Subcutaneous abdominal adipose tissue (tissue), 5 donors: ENCODE results near the gene ELMO1.

Experiments
- H3K27ac ChIP-seq: one replicate; pipeline ENCODE4 v1.7.0; 2013; ENCODE audit warnings: low read depth, mild to moderate bottlenecking, inconsistent platforms, low read length, moderate library complexity
- H3K27me3 ChIP-seq, 5 donors: one replicate each; pipeline ENCODE4 v1.7.0; 2013; ENCODE audit warnings: low read length in 5 of 5, inconsistent platforms in 1 of 5; ENCODE audit not compliant: control insufficient read depth in 5 of 5, insufficient read depth in 4 of 5
- H3K36me3 ChIP-seq, 5 donors: one replicate each; pipeline ENCODE4 v1.7.0; 2013; ENCODE audit warnings: low read length in 5 of 5; ENCODE audit not compliant: control insufficient read depth in 5 of 5, insufficient read depth in 5 of 5
- H3K4me1 ChIP-seq, 5 donors: one replicate each; pipeline ENCODE4 v1.7.0; 2013; ENCODE audit warnings: low read length in 5 of 5, mild to moderate bottlenecking in 3 of 5, moderate library complexity in 1 of 5; ENCODE audit not compliant: control insufficient read depth in 5 of 5, insufficient read depth in 5 of 5
- H3K4me3 ChIP-seq, 5 donors: one replicate each; pipeline ENCODE4 v1.7.0; 2013; ENCODE audit warnings: low read length in 5 of 5, low read depth in 1 of 5
- H3K9ac ChIP-seq, 5 donors: one replicate each; pipeline ENCODE4 v1.7.0; 2013; ENCODE audit warnings: low read length in 5 of 5, mild to moderate bottlenecking in 4 of 5, moderate library complexity in 3 of 5
- H3K9me3 ChIP-seq, 5 donors: one replicate each; pipeline ENCODE4 v1.7.0; 2013; ENCODE audit warnings: low read length in 5 of 5; ENCODE audit not compliant: control insufficient read depth in 5 of 5
- donor health status: healthy.
- donor health status: healthy.
- donor health status: healthy.
- donor health status: healthy.
- donor health status: healthy.

The ELMO1 gene

GRCh38 chr7:37255327-37255944 lies 193.2 kb downstream of the ELMO1 start:
- H3K4me3 ChIP-seq, result no peak overlapping the region
- H3K36me3 ChIP-seq, result peaks cover 0 to 9% (median 0%) of the 10 kb centered on the region in 5 donors
- H3K27ac ChIP-seq, result no peak overlapping the region
- H3K9me3 ChIP-seq, result no peaks in the 10 kb centered on the region
- peaks cover 0 to 13% (median 0%) of the 10 kb centered on the region in 5 donors for H3K4me1 ChIP-seq
- no peak overlapping the region for H3K9ac ChIP-seq
- H3K27me3 ChIP-seq, result no peaks in the 10 kb centered on the region

DNA sequence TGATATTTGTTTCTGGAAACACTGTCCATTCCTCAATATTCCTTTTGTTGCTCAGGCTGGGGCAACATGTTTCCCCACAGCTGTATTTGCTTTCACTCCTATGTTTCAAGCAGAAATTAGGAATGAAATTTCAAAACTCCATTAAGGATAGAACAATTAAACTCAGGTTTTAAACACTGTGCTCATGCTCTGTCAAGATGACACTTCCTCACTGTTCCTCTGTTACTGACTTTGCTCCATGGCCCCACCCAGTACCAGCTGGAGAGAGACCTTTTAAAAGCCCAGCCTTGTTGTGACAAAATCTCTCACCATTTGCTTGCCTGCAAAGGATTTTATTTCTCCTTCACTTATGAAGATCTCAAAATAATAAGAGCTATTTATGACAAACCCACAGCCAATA lies 197.4 kb downstream of the ELMO1 start:
- Histone ChIP-seq H3K36me3 (peaks cover 0 to 7% (median 0%) of the 10 kb centered on the region in 5 donors), H3K4me3 (no peak overlapping the region), H3K4me1 (no peaks in the 10 kb centered on the region), H3K9me3 (no peaks in the 10 kb centered on the region), H3K27me3 (no peaks in the 10 kb centered on the region), H3K27ac (no peak overlapping the region), H3K9ac (no peak overlapping the region)

DNA sequence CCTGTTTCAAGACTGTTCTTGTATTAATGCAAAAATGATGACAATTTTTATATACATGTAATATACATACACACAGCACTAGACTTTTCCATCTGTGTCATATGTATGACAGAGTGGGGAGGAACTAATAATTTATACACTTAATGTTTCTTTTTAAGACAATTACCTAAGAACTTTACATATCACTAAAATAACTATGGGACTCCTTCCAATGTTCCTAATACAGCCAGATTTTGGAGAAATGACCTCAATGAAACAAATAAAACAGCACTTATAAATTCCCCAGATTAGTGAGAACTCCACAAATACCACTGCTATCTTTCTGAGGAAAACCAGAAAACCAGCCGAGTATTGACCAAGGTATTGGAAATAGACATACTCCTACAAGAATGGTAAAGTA lies 199.4 kb downstream of the ELMO1 start:
- Histone ChIP-seq H3K9me3 (no peaks in the 10 kb centered on the region), H3K36me3 (no peaks in the 10 kb centered on the region), H3K27ac (no peak overlapping the region), H3K9ac (no peak overlapping the region), H3K27me3 (no peaks in the 10 kb centered on the region), H3K4me1 (no peaks in the 10 kb centered on the region), H3K4me3 (no peak overlapping the region)

DNA sequence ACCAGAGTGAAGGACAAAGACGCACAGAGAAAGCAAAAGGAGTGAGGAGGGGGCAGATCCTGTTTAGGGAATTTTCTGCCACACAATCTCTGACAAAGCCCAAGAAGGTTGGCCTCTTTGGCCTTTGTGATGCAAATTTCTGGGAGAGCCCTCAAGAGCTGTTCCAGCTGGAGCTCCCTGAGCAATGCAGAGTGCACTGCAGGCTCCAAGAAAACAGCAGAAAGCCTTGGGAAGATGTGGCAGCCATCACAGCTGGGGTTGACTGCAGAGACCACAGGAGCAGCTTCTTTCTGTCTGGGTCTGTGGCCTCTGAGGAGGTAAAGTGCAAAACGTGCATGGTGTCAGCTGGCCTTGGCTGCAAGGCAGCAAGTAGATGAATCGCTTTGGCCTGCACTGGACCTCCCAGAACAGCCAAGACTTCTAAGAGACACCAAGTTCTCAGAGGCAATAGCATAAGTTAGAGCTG lies 200.2 kb downstream of the ELMO1 start:
- no peaks in the 10 kb centered on the region for H3K9me3 ChIP-seq
- no peak overlapping the region for H3K27ac ChIP-seq
- no peaks in the 10 kb centered on the region for H3K36me3 ChIP-seq
- no peak overlapping the region for H3K4me3 ChIP-seq
- H3K27me3 ChIP-seq, result no peaks in the 10 kb centered on the region
- H3K9ac ChIP-seq, result no peak overlapping the region
- no peaks in the 10 kb centered on the region for H3K4me1 ChIP-seq

DNA sequence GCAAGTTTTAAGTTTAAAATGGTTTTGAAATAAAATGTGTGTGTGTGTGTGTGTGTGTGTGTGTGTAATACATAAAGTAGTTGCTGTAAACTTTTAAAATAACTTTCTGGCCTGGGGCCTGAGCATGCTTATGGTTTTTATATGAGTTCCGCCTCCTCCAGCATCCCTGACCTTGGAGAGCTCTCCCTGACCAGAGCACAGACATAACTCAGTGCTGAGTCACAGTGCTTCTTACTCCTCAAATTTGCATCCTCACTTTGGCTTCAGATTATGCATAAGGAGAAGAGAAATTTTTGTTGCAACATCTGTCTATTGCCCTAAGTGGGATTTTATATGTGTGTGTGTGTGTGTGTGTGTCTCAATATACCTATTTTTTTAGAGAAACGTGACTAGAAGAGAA lies 200.8 kb downstream of the ELMO1 start:
- no peak overlapping the region for H3K9ac ChIP-seq
- H3K27me3 ChIP-seq, result no peaks in the 10 kb centered on the region
- H3K4me1 ChIP-seq, result no peaks in the 10 kb centered on the region
- H3K9me3 ChIP-seq, result no peaks in the 10 kb centered on the region
- H3K36me3 ChIP-seq, result no peaks in the 10 kb centered on the region
- H3K4me3 ChIP-seq, result no peak overlapping the region
- no peak overlapping the region for H3K27ac ChIP-seq

DNA sequence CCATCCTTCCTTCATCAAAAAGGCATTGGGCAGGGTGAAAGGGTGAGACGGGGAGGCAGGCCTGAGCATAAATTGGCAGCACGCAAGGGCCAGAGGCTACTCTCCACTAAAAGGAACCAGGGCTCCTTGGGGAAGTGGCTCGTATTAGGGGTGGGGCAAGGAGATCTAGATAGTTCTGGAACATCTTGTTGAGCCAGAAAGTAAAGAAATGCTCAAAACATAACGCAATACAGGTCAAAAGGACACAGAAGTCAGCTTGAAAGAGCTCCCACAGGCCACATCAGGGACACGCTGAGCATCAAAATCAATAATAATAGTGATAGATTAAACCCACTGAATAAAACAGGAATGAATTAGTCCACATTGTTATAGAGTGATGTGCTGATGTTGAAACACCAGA lies 203.1 kb downstream of the ELMO1 start:
- no peaks in the 10 kb centered on the region for H3K27me3 ChIP-seq
- no peaks in the 10 kb centered on the region for H3K36me3 ChIP-seq
- H3K9ac ChIP-seq, result no peak overlapping the region
- H3K4me3 ChIP-seq, result no peak overlapping the region
- no peaks in the 10 kb centered on the region for H3K4me1 ChIP-seq
- H3K9me3 ChIP-seq, result no peaks in the 10 kb centered on the region
- no peak overlapping the region for H3K27ac ChIP-seq

- Histone ChIP-seq H3K9me3 (no peaks in the 10 kb centered on the region), H3K4me3 (no peak overlapping the region), H3K36me3 (peaks cover 0 to 4% (median 0%) of the 10 kb centered on the region in 5 donors), H3K9ac (no peak overlapping the region), H3K27ac (no peak overlapping the region), H3K4me1 (peaks cover 0 to 2% (median 0%) of the 10 kb centered on the region in 5 donors), H3K27me3 (no peaks in the 10 kb centered on the region)
Measured at GRCh38 chr7:37236906-37237305, 211.8 kb downstream of the ELMO1 start.

- Histone ChIP-seq H3K27me3 (no peaks in the 10 kb centered on the region), H3K27ac (no peak overlapping the region), H3K9ac (no peak overlapping the region), H3K4me3 (no peak overlapping the region), H3K36me3 (peaks cover 0 to 4% (median 0%) of the 10 kb centered on the region in 5 donors), H3K4me1 (peaks cover 0 to 2% (median 0%) of the 10 kb centered on the region in 5 donors), H3K9me3 (no peaks in the 10 kb centered on the region)
Measured at GRCh38 chr7:37235813-37236212, 212.9 kb downstream of the ELMO1 start.

GRCh38 chr7:37234928-37235327 lies 213.7 kb downstream of the ELMO1 start:
- Histone ChIP-seq H3K4me3 (no peak overlapping the region), H3K27me3 (no peaks in the 10 kb centered on the region), H3K9ac (no peak overlapping the region), H3K9me3 (no peaks in the 10 kb centered on the region), H3K27ac (no peak overlapping the region), H3K4me1 (peaks cover 0 to 8% (median 3%) of the 10 kb centered on the region in 5 donors), H3K36me3 (peaks cover 0 to 4% (median 0%) of the 10 kb centered on the region in 5 donors)

DNA sequence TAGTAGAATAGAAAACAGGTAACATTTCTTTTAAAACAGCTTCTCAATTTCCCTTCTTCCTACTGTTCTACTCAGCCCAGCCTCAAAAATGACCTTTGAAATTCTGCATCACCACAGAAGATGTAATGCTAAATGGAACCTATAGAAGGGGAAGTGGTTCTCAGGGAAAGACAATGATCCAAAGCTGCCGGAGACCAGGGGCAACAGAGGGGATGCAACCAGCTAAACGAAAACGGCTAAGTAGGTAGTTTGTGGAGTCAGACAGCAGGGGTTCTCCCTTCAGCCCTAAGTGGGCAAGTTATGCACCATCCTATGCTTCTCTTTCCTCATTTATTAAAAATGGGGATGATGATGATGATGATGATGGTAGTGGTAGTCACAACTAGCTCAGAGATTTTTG lies 214.3 kb downstream of the ELMO1 start:
- Histone ChIP-seq H3K4me3 (no peak overlapping the region), H3K9me3 (no peaks in the 10 kb centered on the region), H3K4me1 (peaks cover 0 to 8% (median 4%) of the 10 kb centered on the region in 5 donors), H3K27ac (no peak overlapping the region), H3K27me3 (no peaks in the 10 kb centered on the region), H3K9ac (no peak overlapping the region), H3K36me3 (peaks cover 0 to 4% (median 0%) of the 10 kb centered on the region in 5 donors)
